Measurements from ENCODE around the gene STAT5B.
A peak's percentile ranks its signal among the peaks of the same experiment; 100 is the strongest.
"Not testable (repeated sequence)": the region's sequence is repeated elsewhere in the genome, so short reads cannot be mapped to it uniquely, and the experiment has no call there.

STAT5B gene

GRCh38 chr17:42190491-42191274, 85.5 kb downstream of the STAT5B start:
- no peak for TF ChIP-seq CTCF (conservative IDR thresholded peaks at IDR 0.05; ENCODE audit: low read depth, low read length)
- H3K4me3 ChIP-seq (ENCODE audit: low read depth, low read length): no peak overlapping the region
- no peak for DNase-seq (ENCODE audit: low read depth)

GRCh38 chr17:42189651-42189965, 86.6 kb downstream of the STAT5B start:
- TF ChIP-seq CTCF (conservative IDR thresholded peaks at IDR 0.05; ENCODE audit: low read depth, low read length): no peak
- DNase-seq (ENCODE audit: low read depth): no peak
- H3K4me3 ChIP-seq (ENCODE audit: low read depth, low read length): no peak overlapping the region

DNA sequence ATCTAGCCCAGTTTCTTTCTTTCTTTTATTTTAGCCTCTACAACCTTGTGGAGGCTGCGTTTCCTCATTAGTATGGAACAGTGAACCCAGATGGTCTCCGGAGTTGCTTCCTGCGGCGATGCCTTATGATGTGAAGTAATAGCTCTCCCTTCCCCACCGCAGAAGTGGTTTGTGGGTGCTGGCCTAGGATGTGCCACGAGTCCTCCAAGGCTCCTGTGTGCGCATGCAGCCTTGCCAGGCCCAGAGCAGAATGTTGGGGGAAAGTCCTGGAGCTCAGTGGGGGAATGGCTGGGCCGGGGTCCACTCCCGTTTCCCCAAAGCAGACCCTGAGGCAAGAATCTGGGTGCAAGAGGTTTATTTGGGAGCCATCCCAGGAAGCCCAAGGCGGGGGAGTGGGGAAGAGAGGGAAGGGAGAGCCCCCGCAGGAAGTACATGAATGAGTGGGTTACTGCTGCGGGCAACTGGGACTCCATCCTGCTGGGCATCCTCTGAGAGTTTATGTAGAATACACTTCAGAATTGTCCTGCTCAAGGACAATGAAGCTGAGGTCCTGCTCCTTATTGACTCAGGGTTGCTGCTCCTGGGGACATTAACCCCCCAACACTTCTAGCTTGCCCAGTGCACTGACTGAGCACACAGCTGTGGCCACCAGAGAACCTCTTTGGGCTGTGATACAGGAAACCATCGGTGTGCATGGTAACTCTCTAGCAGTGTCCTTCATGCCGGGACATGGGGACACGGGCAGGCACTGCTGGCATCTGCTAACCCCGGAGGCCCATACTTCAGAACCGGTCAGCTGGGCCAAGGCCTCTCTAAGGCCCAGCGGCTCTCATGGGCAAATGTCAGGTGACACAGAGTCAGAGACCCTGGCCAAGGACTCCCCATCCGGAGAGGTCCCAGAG, 87.2 kb downstream of the STAT5B start:
- H3K4me3 ChIP-seq (ENCODE audit: low read depth, low read length): no peak overlapping the region
- no peak for TF ChIP-seq CTCF (conservative IDR thresholded peaks at IDR 0.05; ENCODE audit: low read depth, low read length)
- DNase-seq (ENCODE audit: low read depth): no peak

GRCh38 chr17:42187833-42188232, 88.4 kb downstream of the STAT5B start:
- no peak for DNase-seq (ENCODE audit: low read depth)
- no peak for TF ChIP-seq CTCF (conservative IDR thresholded peaks at IDR 0.05; ENCODE audit: low read depth, low read length)
- no peak overlapping the region for H3K4me3 ChIP-seq (ENCODE audit: low read depth, low read length)

DNA sequence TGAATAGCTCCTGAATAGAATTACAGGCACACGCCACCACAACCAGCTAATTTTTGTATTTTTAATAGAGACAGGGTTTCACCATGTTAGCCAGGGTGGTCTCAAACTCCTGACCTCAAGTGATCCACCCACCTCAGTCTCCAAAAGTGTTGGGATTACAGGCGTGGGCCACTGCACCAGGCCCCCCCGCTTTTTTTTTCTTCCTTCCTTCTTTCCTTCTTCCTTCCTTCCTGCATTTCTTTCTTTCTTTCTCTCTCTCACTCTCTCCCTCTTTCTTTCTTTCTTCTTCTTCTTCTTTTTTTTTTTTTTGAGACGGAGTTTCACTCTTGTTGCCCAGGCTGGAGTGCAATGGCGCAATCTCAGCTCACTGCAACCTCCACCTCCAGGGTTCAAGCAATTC, 90.0 kb downstream of the STAT5B start:
- DNase-seq (ENCODE audit: low read depth); H3K4me3 ChIP-seq (ENCODE audit: low read depth, low read length): not testable (repeated sequence)

- no peak overlapping the region for H3K4me3 ChIP-seq (ENCODE audit: low read depth, low read length)
- DNase-seq (ENCODE audit: low read depth): no peak
- TF ChIP-seq CTCF (conservative IDR thresholded peaks at IDR 0.05; ENCODE audit: low read depth, low read length): no peak
These were observed 90.6 kb downstream of the STAT5B start for GRCh38 chr17:42185621-42185930.

- TF ChIP-seq CTCF (conservative IDR thresholded peaks at IDR 0.05; ENCODE audit: low read depth, low read length): no peak
- no peak for DNase-seq (ENCODE audit: low read depth)
These were observed 91.2 kb downstream of the STAT5B start, which contains the start of gene HCRT for GRCh38 chr17:42184713-42185620. Gene HCRT (minus strand): TSS chr17:42185452. CDS start chr17:42185365, 87 bp downstream.

More at GRCh38 chr17:42184713-42185620, 91.2 kb downstream of the STAT5B start, which contains the start of gene HCRT:
- H3K4me3 ChIP-seq (ENCODE audit: low read depth, low read length): peak within 1 kb of the TSS; percentile 42
